ENCODE results near the gene TIGD1. TPM values are rescaled to one million over a fixed set of nuclear protein-coding genes. Genes with fewer than 3 reads are reported as not detected.

Gene TIGD1
- total and polyA plus RNA-seq, 2 experiments from 2014 or later: 7.6 to 9.3 TPM

GRCh38 chr2:232541961-232542714 is 8.2 kb downstream of the TIGD1 start:
- Mint-ChIP-seq H3K9me3 (no peaks in the 10 kb centered on the region), H3K4me3 (no peak overlapping the region), H3K27ac (no peak overlapping the region), H3K4me1 (peaks cover 25% of the 10 kb centered on the region), H3K27me3 (ENCODE audit: insufficient read depth, low read depth, poor library complexity) (peaks cover 12% of the 10 kb centered on the region), H3K36me3 (ENCODE audit: low read depth) (peaks cover 5% of the 10 kb centered on the region; the same call in 2 of the 3 replicates)
- no peaks in the 10 kb centered on the region for H3K27me3 ChIP-seq (ENCODE audit: insufficient read depth)
- peaks cover 4% of the 10 kb centered on the region; the same call in 1 of the 2 replicates for H3K4me1 ChIP-seq (ENCODE audit: insufficient read depth)
- H4K20me1 ChIP-seq (replicated peaks; ENCODE audit: insufficient read depth): no peaks in the 10 kb centered on the region
- H3K4me3 ChIP-seq: no peak overlapping the region
- no peaks in the 10 kb centered on the region for H3K9me2 ChIP-seq (ENCODE audit: insufficient read depth)
- ATAC-seq (no peak), DNase-seq (ENCODE audit: low spot score) (no peak)
- no peak overlapping the region for H3K27ac ChIP-seq (ENCODE audit: low read depth)
- no peaks in the 10 kb centered on the region for H3F3A ChIP-seq (replicated peaks; ENCODE audit: low read depth)
- peaks cover 7% of the 10 kb centered on the region for H3K79me2 ChIP-seq (replicated peaks; ENCODE audit: insufficient read depth)
- no peak overlapping the region for H3K4me2 ChIP-seq
- H3K36me3 ChIP-seq (ENCODE audit: insufficient read depth): no peaks in the 10 kb centered on the region
- TF ChIP-seq EZH2phosphoT487 (IDR thresholded peaks at IDR 0.05; ENCODE audit: unreplicated experiment) (no peak), NANOG (IDR thresholded peaks at IDR 0.05; ENCODE audit: borderline replicate concordance) (no peak), CREB1 (CRISPR knock-in tag; IDR thresholded peaks at IDR 0.05; ENCODE audit: low read depth) (no peak), EZH2 (IDR thresholded peaks at IDR 0.05; ENCODE audit: low read depth, unreplicated experiment) (no peak), REST (IDR thresholded peaks at IDR 0.05; ENCODE audit: unreplicated experiment) (no peak), ZNF462 (CRISPR knock-in tag; IDR thresholded peaks at IDR 0.05) (no peak), ZNF114 (CRISPR knock-in tag; IDR thresholded peaks at IDR 0.05) (no peak), ZNF331 (CRISPR knock-in tag; IDR thresholded peaks at IDR 0.05; ENCODE audit: low read depth) (no peak), JUNB (IDR thresholded peaks at IDR 0.05; ENCODE audit: unreplicated experiment) (no peak), STAT1 (IDR thresholded peaks at IDR 0.05; ENCODE audit: unreplicated experiment) (no peak), POLR2AphosphoS5 (IDR thresholded peaks at IDR 0.05; ENCODE audit: low read depth) (no peak), ETS1 (IDR thresholded peaks at IDR 0.05) (no peak)
- TF ChIP-seq, protein P1, sequence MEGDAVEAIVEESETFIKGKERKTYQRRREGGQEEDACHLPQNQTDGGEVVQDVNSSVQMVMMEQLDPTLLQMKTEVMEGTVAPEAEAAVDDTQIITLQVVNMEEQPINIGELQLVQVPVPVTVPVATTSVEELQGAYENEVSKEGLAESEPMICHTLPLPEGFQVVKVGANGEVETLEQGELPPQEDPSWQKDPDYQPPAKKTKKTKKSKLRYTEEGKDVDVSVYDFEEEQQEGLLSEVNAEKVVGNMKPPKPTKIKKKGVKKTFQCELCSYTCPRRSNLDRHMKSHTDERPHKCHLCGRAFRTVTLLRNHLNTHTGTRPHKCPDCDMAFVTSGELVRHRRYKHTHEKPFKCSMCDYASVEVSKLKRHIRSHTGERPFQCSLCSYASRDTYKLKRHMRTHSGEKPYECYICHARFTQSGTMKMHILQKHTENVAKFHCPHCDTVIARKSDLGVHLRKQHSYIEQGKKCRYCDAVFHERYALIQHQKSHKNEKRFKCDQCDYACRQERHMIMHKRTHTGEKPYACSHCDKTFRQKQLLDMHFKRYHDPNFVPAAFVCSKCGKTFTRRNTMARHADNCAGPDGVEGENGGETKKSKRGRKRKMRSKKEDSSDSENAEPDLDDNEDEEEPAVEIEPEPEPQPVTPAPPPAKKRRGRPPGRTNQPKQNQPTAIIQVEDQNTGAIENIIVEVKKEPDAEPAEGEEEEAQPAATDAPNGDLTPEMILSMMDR (conservative IDR thresholded peaks at IDR 0.05; ENCODE audit: low read depth in 2 of 2): no peak
- no peak overlapping the region for H2AFZ ChIP-seq

Data from GM23338 (cell line).